Endothelial cell of umbilical vein (primary cell): Measurements from ENCODE around the gene PRKRIP1. TPM values are rescaled to one million over a fixed set of nuclear protein-coding genes. Genes with fewer than 3 reads are reported as not detected.

Experiments used
- BruUV-seq: library from RNA; stranded (reverse); fragments of 400-500 nt; replicated peaks from 2 replicates; lab custom pipeline; 2021; lab: Mats Ljungman, UMichigan
- CTCF ChIA-PET: fragments of 300-600, 350-600 bp; sonication (Branson Sonifier 250); formaldehyde crosslinking; loops from one replicate; lab custom pipeline; 2021; ENCODE audit warnings: antibody characterized with exemption, inconsistent platforms; lab: Charles Lee
- POLR2A ChIA-PET: fragments of 300-600, 350-600 bp; sonication (Branson Sonifier 250); formaldehyde crosslinking; loops from one replicate; lab custom pipeline; 2021; ENCODE audit warnings: antibody characterized with exemption, inconsistent platforms; lab: Charles Lee
- DNase-seq: peaks from one replicate; pipeline ENCODE4 v3.0.0-alpha.2; 2011; ENCODE audit warnings: low read depth, low spot score
- FAIRE-seq: peaks from 2 replicates; lab custom pipeline; 2011; peaks lifted over from hg19 to GRCh38; lab: Jason Lieb, UNC
- H2AFZ ChIP-seq: 2 replicates; pipeline ENCODE4 v1.6.0; 2012; ENCODE audit warnings: low read depth, low read length, control low read depth, inconsistent platforms
- H3K27ac ChIP-seq: 2 replicates; pipeline ENCODE4 v1.5.1; 2011; ENCODE audit warnings: low read depth, mild to moderate bottlenecking, control low read depth, low read length, moderate library complexity; ENCODE audit not compliant: insufficient read depth
- H3K27me3 ChIP-seq, 2 experiments: 2 replicates each; pipeline versions ENCODE4 v1.6.0 to v1.6.1; 2011; ENCODE audit warnings: low read length in 2 of 2, mixed read lengths in 1 of 2; ENCODE audit not compliant: control insufficient read depth in 2 of 2, insufficient read depth in 2 of 2
- H3K36me3 ChIP-seq, 2 experiments: 2 replicates in 1 of 2; 3 replicates in 1 of 2; pipeline ENCODE4 v1.5.1; 2011; ENCODE audit warnings: low read length in 2 of 2, mild to moderate bottlenecking in 1 of 2, moderate library complexity in 1 of 2; ENCODE audit not compliant: control insufficient read depth in 2 of 2, insufficient read depth in 2 of 2; ENCODE audit errors: extremely low read depth in 1 of 2
- H3K4me1 ChIP-seq: 3 replicates; pipeline ENCODE4 v1.5.1; 2011; ENCODE audit warnings: mild to moderate bottlenecking, low read length; ENCODE audit not compliant: control insufficient read depth, insufficient read depth; ENCODE audit errors: extremely low read depth
- H3K4me2 ChIP-seq: 2 replicates; pipeline ENCODE4 v1.6.1; 2011; ENCODE audit warnings: low read length, control low read depth, mixed read lengths; ENCODE audit not compliant: insufficient read depth
- H3K4me3 ChIP-seq, 3 experiments: fragments of 200-600 bp in 1 of 3; sonication (generic), shearing (Covaris generic) in 1 of 3; replicated peaks in 1 of 3; 2 replicates each; pipeline ENCODE4 v1.5.1; 2011 to 2016; ENCODE audit warnings: control low read depth in 3 of 3, low read length in 3 of 3, mild to moderate bottlenecking in 2 of 3, inconsistent platforms in 1 of 3, low read depth in 1 of 3, moderate library complexity in 1 of 3; ENCODE audit not compliant: insufficient read depth in 1 of 3
- H3K79me2 ChIP-seq: 2 replicates; pipeline ENCODE4 v1.6.0; 2012; ENCODE audit warnings: low read length, inconsistent platforms; ENCODE audit not compliant: control insufficient read depth, insufficient read depth
- H3K9ac ChIP-seq: replicated peaks from 2 replicates; pipeline ENCODE3; 2011; ENCODE audit warnings: low read length, control low read depth; ENCODE audit not compliant: insufficient read depth; ENCODE audit errors: extremely low read depth
- H3K9me1 ChIP-seq: replicated peaks from 3 replicates; pipeline ENCODE4 v1.6.0; 2011; ENCODE audit warnings: mild to moderate bottlenecking, low read length; ENCODE audit not compliant: control insufficient read depth, insufficient read depth; ENCODE audit errors: extremely low read depth
- H3K9me3 ChIP-seq: replicated peaks from 2 replicates; pipeline ENCODE4 v1.5.1; 2012; ENCODE audit warnings: low read length, inconsistent platforms; ENCODE audit not compliant: control insufficient read depth, insufficient read depth
- H4K20me1 ChIP-seq: replicated peaks from 2 replicates; pipeline ENCODE3; 2011; ENCODE audit warnings: mild to moderate bottlenecking, low read length; ENCODE audit not compliant: control insufficient read depth, insufficient read depth; ENCODE audit errors: extremely low read depth
- GATA2 ChIP-seq: IDR thresholded peaks from 2 replicates; pipeline ENCODE4 v1.7.0; 2011; ENCODE audit warnings: low read depth, mild to moderate bottlenecking, moderate library complexity, mixed read lengths, low read length; ENCODE audit not compliant: insufficient read length, insufficient read depth
- MYC ChIP-seq: IDR thresholded peaks from one replicate; pipeline ENCODE4 v1.6.1; 2011; ENCODE audit warnings: mild to moderate bottlenecking, low read depth, low read length
- POLR2A ChIP-seq: IDR thresholded peaks from 2 replicates; pipeline ENCODE4 v1.6.1; 2012; ENCODE audit warnings: low read depth, mild to moderate bottlenecking, control low read depth, low read length
- POLR2AphosphoS5 ChIP-seq: IDR thresholded peaks from 2 replicates; pipeline ENCODE4 v1.6.1; 2012; ENCODE audit warnings: low read depth, mild to moderate bottlenecking, control low read depth, low read length, moderate library complexity; ENCODE audit not compliant: insufficient read depth
- dilution Hi-C: fragments of 300-500 bp; cut with MboI; formaldehyde crosslinking; loops from one replicate; pipeline ENCODE4 v1.15.0; 2019; ENCODE audit warnings: low sequenced_read_pairs; ENCODE audit not compliant: extremely low pct_ligation_motif_present
- intact Hi-C: fragments of 100-400 bp; cut with micrococcal nuclease; formaldehyde crosslinking; loops from one replicate; pipeline ENCODE4 v1.10.0; 2022
- polyA plus RNA-seq, 4 experiments: library from polyadenylated mRNA; depleted of rRNA in 3 of 4; stranded (reverse) in 3 of 4; unstranded in 1 of 4; fragments of >200 nt; gene quantifications; 2 replicates each; pipeline versions ENCODE4 v1.2.1 to v1.2.3, GENCODE V29; 2011 to 2012; ENCODE audit warnings: missing spikeins in 1 of 4
- total RNA-seq: library from RNA; stranded (reverse); gene quantifications from 2 replicates; pipeline ENCODE4 v1.2.3, GENCODE V29; 2021

Gene PRKRIP1
- total and polyA plus RNA-seq, 2 donors (not counting 3 experiments of a cell fraction or from before 2014, with no cell fraction given) = 16.1 to 26.1 TPM

GRCh38 chr7:102456327-102456726, 60.2 kb downstream of the PRKRIP1 start:
- FAIRE-seq (no peak), DNase-seq (no peak)
- CTCF ChIA-PET = interaction anchor here (1.1 to 2.1 kb wide), 2 partner anchors 11 to 44 kb away, joined by 5 read pairs; no protein-coding TSS in a partner anchor
- dilution Hi-C loops (no loop called here), intact Hi-C loops (no loop called here)
- Histone ChIP-seq H3K9ac (no peak overlapping the region), H3K36me3 (peaks cover 4 to 9% of the 10 kb centered on the region in 2 experiments), H3K27ac (no peak overlapping the region), H3K79me2 (no peaks in the 10 kb centered on the region), H3K4me3 (no peak overlapping the region), H3K4me1 (no peaks in the 10 kb centered on the region), H2AFZ (no peak overlapping the region), H3K9me3 (no peaks in the 10 kb centered on the region), H4K20me1 (no peaks in the 10 kb centered on the region), H3K27me3 (no peaks in the 10 kb centered on the region), H3K9me1 (no peaks in the 10 kb centered on the region), H3K4me2 (no peak overlapping the region)
- no TSS peak for BruUV-seq
- POLR2A ChIA-PET = no interaction called here
- TF ChIP-seq MYC = no peak
- TF ChIP-seq GATA2 = no peak
- no peak for TF ChIP-seq POLR2AphosphoS5

GRCh38 chr7:102457352-102457924, 61.3 kb downstream of the PRKRIP1 start:
- Histone ChIP-seq H3K9me1 (no peaks in the 10 kb centered on the region), H3K36me3 (peaks cover 4 to 9% of the 10 kb centered on the region in 2 experiments), H4K20me1 (no peaks in the 10 kb centered on the region), H3K79me2 (no peaks in the 10 kb centered on the region), H3K9me3 (no peaks in the 10 kb centered on the region), H3K4me1 (no peaks in the 10 kb centered on the region), H3K9ac (no peak overlapping the region), H2AFZ (no peak overlapping the region), H3K4me2 (no peak overlapping the region), H3K27ac (no peak overlapping the region), H3K4me3 (no peak overlapping the region), H3K27me3 (no peaks in the 10 kb centered on the region)
- FAIRE-seq = no peak
- ChIA-PET CTCF (no interaction called here), POLR2A (no interaction called here)
- no peak for TF ChIP-seq MYC
- TF ChIP-seq POLR2A = no peak
- dilution Hi-C loops = no loop called here
- intact Hi-C loops = no loop called here
- no TSS peak for BruUV-seq
- DNase-seq = no peak
